Activated CD4-positive, alpha-beta T cell treated with anti-CD3 and anti-CD28 coated beads, Interleukin-2, amount 10 ng/mL, durations not matched to agents 7 days and 5 days (primary cell): ENCODE data around the gene NLRC5. TPM values are rescaled to one million over a fixed set of nuclear protein-coding genes. Genes with fewer than 3 reads are reported as not detected.
A peak's percentile ranks its signal among the peaks of the same experiment; 100 is the strongest.

Experiments used
- CTCF ChIA-PET: fragments of 350-600 bp; sonication (Branson Sonifier 250); formaldehyde crosslinking; loops from one replicate; lab custom pipeline; 2021; ENCODE audit warnings: antibody characterized with exemption; lab: Charles Lee
- POLR2A ChIA-PET: fragments of 350-600 bp; sonication (Branson Sonifier 250); formaldehyde crosslinking; loops from one replicate; lab custom pipeline; 2021; ENCODE audit warnings: antibody characterized with exemption; lab: Charles Lee
- DNase-seq: peaks from one replicate; pipeline ENCODE4 v3.0.0-alpha.2; 2020
- H3K27ac Mint-ChIP-seq: one replicate; pipeline ENCODE4 v1.8.0; 2021; ENCODE audit warnings: mild to moderate bottlenecking, moderate library complexity, mixed read lengths
- H3K27me3 Mint-ChIP-seq: one replicate; pipeline ENCODE4 v1.8.0; 2021; ENCODE audit warnings: mixed read lengths
- H3K36me3 Mint-ChIP-seq: one replicate; pipeline ENCODE4 v1.8.0; 2021; ENCODE audit warnings: low read depth, mixed read lengths
- H3K4me1 Mint-ChIP-seq: one replicate; pipeline ENCODE4 v1.8.0; 2021; ENCODE audit warnings: mixed read lengths
- H3K4me3 Mint-ChIP-seq: one replicate; pipeline ENCODE4 v1.8.0; 2021; ENCODE audit warnings: mild to moderate bottlenecking, moderate library complexity, mixed read lengths
- H3K9me3 Mint-ChIP-seq: one replicate; pipeline ENCODE4 v1.8.0; 2021; ENCODE audit warnings: mixed read lengths
- total RNA-seq, 2 experiments: library from RNA; stranded (reverse); gene quantifications; one replicate each; pipeline ENCODE4 v1.2.3, GENCODE V29; 2021

Gene NLRC5, protein sequence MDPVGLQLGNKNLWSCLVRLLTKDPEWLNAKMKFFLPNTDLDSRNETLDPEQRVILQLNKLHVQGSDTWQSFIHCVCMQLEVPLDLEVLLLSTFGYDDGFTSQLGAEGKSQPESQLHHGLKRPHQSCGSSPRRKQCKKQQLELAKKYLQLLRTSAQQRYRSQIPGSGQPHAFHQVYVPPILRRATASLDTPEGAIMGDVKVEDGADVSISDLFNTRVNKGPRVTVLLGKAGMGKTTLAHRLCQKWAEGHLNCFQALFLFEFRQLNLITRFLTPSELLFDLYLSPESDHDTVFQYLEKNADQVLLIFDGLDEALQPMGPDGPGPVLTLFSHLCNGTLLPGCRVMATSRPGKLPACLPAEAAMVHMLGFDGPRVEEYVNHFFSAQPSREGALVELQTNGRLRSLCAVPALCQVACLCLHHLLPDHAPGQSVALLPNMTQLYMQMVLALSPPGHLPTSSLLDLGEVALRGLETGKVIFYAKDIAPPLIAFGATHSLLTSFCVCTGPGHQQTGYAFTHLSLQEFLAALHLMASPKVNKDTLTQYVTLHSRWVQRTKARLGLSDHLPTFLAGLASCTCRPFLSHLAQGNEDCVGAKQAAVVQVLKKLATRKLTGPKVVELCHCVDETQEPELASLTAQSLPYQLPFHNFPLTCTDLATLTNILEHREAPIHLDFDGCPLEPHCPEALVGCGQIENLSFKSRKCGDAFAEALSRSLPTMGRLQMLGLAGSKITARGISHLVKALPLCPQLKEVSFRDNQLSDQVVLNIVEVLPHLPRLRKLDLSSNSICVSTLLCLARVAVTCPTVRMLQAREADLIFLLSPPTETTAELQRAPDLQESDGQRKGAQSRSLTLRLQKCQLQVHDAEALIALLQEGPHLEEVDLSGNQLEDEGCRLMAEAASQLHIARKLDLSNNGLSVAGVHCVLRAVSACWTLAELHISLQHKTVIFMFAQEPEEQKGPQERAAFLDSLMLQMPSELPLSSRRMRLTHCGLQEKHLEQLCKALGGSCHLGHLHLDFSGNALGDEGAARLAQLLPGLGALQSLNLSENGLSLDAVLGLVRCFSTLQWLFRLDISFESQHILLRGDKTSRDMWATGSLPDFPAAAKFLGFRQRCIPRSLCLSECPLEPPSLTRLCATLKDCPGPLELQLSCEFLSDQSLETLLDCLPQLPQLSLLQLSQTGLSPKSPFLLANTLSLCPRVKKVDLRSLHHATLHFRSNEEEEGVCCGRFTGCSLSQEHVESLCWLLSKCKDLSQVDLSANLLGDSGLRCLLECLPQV (N-terminal part only)
- total RNA-seq: 100 to 1,000 TPM; 428 to 468 TPM

DNA sequence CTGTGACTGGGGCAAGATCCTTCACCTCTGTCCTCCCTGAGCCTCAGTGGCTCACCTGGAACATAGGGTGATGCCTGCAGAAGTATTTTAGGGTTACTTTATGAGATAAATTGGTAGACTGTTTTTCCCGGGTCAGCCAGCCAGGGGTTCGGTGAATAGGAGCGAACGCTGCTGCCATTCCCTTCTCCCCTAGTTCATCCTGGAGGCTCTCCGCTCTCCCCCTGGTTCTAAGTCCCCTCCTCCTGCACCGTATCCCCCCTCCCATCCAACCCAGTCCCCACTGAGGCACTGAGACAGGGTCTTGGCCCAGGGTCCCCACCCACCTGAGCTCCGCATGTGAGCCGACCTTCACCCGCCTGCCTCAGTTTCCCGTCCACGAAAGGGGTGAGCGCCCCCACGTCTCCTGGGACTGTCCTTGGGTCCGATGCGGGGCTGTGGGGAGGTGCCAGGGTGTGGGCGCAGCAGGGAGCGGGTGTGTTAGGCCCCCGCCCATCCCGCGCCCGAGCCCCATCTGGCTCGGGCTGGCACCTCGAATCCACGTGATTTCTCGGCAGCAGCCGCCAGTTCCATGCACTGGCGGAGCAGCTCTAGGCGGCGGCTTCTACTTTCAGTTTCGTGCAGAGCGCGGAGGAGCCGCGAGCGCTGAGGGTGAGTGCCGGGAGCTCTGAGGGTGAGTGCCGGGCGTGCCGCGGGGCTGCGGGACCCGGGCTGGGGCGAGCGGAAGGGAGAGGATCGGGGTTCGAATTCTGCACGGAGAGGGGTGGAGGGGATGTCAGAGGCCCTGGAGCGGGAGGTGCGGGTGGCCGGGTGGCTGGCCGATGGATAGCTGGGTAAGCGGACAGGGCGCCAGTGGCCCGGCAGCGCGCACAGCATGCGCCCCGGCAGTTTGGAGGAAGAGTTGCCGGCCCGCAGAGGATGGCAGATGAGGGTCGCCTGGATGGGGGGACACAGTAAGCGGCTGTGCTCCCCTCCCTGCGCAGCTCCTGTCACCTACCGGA is at the start of gene NLRC5:
Gene NLRC5, plus strand, starts transcription at position 610 of the 998 bp plus-strand sequence. CDS start 31,156 bp downstream, outside the sequence.
- Mint-ChIP-seq H3K36me3 (peaks cover 88% of the 10 kb centered on the region), H3K4me3 (peak within 1 kb of the TSS; percentile 100), H3K9me3 (no peaks in the 10 kb centered on the region), H3K27ac (peak within 1 kb of the TSS; percentile 99), H3K4me1 (peaks cover 69% of the 10 kb centered on the region), H3K27me3 (no peaks in the 10 kb centered on the region)
- ChIA-PET POLR2A (interaction anchor here (0.6 to 1.3 kb wide), 3 partner anchors 50 to 77 kb away, joined by 3 to 7 read pairs (median 5); no protein-coding TSS in a partner anchor), CTCF (interaction anchor here (0.8 to 10.1 kb wide), 10 partner anchors 8 to 37 kb away, joined by 3 to 123 read pairs (median 4); no protein-coding TSS in a partner anchor)
- DNase-seq: peak; percentile 97

DNA sequence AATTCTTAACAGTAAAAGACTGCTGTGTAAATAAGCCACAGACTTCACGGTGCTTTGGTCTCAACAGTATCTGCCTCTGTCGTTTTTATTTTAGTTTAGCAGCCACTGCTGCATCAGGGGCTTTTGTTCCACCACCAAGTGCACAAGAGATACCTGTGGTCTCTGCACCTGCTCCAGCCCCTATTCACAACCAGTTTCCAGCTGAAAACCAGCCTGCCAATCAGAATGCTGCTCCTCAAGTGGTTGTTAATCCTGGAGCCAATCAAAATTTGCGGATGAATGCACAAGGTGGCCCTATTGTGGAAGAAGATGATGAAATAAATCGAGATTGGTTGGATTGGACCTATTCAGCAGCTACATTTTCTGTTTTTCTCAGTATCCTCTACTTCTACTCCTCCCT is 49.6 kb upstream of the NLRC5 start:
- H3K27ac Mint-ChIP-seq: peak overlapping the region; percentile 85
- ChIA-PET POLR2A (interaction anchor here (0.6 kb wide), 1 partner anchor 76 kb away, joined by 3 read pairs; no protein-coding TSS in a partner anchor), CTCF (interaction anchor here (0.6 to 1.2 kb wide), 2 partner anchors 18 to 24 kb away, joined by 3 to 5 read pairs; no protein-coding TSS in a partner anchor)
- H3K9me3 Mint-ChIP-seq: no peaks in the 10 kb centered on the region
- DNase-seq: no peak
- peaks cover 81% of the 10 kb centered on the region for H3K4me1 Mint-ChIP-seq
- peak overlapping the region; percentile 49 for H3K4me3 Mint-ChIP-seq
- H3K36me3 Mint-ChIP-seq: peaks cover 79% of the 10 kb centered on the region
- no peaks in the 10 kb centered on the region for H3K27me3 Mint-ChIP-seq

DNA sequence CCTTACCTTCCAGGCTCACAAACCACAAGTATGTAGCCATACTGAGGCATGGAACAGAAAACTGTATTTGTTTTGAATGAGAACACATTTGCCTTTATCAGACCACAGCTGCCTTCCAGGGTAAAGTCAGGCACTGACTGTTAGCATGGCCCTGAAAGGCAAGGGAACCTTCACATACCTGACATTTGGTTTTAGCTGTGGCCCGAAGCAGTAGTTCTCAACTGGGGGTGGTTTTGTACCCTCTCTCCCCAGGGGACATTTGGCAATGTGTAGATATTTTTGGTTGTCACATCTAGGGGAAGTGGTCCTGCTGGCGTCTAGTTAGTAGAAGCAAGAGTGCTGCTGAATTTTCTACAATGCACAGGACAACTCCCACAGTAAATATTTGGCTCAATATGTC is 48.3 kb upstream of the NLRC5 start:
- Mint-ChIP-seq H3K27ac (no peak overlapping the region), H3K27me3 (no peaks in the 10 kb centered on the region), H3K4me3 (no peak overlapping the region), H3K4me1 (peaks cover 73% of the 10 kb centered on the region), H3K36me3 (peaks cover 71% of the 10 kb centered on the region), H3K9me3 (no peaks in the 10 kb centered on the region)
- ChIA-PET POLR2A (no interaction called here), CTCF (interaction anchor here (1.0 to 2.0 kb wide), 4 partner anchors 8 to 23 kb away, joined by 3 to 7 read pairs (median 4); no protein-coding TSS in a partner anchor)
- DNase-seq: no peak

DNA sequence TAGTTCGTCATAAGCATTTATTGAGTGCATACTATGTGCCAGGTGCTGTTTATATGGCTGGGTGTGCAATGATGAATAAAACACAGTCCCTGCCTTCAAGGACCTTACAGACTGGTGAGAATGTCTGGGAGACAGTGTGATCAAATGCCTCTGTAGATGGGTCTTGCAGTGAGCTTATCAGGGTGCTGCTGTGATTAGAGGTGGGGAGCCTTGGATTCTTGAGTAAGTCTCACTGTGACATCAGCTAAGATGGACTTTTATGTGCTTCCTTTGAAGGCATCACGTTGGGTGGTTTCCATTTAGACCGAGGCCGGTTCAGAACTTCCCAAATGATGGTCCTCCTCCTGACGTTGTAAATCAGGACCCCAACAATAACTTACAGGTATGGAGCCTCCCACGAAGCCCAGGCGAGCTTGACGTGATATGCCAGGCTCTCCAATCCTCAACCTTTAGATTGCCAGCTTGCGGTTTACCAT is 47.5 kb upstream of the NLRC5 start:
- H3K27me3 Mint-ChIP-seq: no peaks in the 10 kb centered on the region
- H3K4me1 Mint-ChIP-seq: peaks cover 68% of the 10 kb centered on the region
- peaks cover 67% of the 10 kb centered on the region for H3K36me3 Mint-ChIP-seq
- CTCF ChIA-PET: interaction anchor here (1.0 to 2.0 kb wide), 4 partner anchors 9 to 22 kb away, joined by 3 to 7 read pairs (median 4); no protein-coding TSS in a partner anchor
- no peak for DNase-seq
- peak overlapping the region; percentile 4 for H3K27ac Mint-ChIP-seq
- POLR2A ChIA-PET: no interaction called here
- no peaks in the 10 kb centered on the region for H3K9me3 Mint-ChIP-seq
- no peak overlapping the region for H3K4me3 Mint-ChIP-seq

DNA sequence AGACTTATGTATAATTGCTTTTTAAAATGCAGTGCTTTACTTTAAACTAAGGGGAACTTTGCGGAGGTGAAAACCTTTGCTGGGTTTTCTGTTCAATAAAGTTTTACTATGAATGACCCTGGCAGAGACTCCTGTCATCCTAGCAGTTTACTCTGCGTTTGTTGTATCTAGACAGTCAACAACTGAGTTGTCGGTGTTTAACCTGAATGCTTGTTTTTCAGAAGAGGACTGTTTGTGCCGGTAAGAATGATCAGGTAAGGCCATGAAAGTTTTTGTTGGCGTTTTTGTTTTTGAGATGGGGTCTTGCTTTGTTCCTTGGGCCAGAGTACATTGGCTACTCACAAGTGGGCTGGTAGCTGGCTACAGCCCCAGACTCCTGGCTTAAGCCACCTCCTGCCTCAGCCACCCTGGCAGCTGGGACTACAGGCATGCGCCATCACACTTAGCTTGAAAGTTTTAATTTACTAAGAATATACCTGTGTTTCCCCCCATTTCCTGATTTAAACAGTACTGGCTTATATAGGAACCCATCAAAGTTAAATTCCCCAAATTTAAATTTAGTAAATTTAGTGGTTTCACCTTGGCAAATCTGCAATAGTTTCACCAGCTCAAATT is 45.5 kb upstream of the NLRC5 start:
- ChIA-PET CTCF (interaction anchor here (0.9 to 5.6 kb wide), 6 partner anchors 15 to 266 kb away, joined by 3 to 28 read pairs (median 3); no protein-coding TSS in a partner anchor), POLR2A (interaction anchor here (0.6 to 0.9 kb wide), 3 partner anchors 11 to 78 kb away, joined by 3 read pairs; no protein-coding TSS in a partner anchor)
- H3K27me3 Mint-ChIP-seq: no peaks in the 10 kb centered on the region
- H3K27ac Mint-ChIP-seq: no peak overlapping the region
- peaks cover 55% of the 10 kb centered on the region for H3K36me3 Mint-ChIP-seq
- H3K4me1 Mint-ChIP-seq: peaks cover 53% of the 10 kb centered on the region
- no peak overlapping the region for H3K4me3 Mint-ChIP-seq
- no peaks in the 10 kb centered on the region for H3K9me3 Mint-ChIP-seq
- no peak for DNase-seq

DNA sequence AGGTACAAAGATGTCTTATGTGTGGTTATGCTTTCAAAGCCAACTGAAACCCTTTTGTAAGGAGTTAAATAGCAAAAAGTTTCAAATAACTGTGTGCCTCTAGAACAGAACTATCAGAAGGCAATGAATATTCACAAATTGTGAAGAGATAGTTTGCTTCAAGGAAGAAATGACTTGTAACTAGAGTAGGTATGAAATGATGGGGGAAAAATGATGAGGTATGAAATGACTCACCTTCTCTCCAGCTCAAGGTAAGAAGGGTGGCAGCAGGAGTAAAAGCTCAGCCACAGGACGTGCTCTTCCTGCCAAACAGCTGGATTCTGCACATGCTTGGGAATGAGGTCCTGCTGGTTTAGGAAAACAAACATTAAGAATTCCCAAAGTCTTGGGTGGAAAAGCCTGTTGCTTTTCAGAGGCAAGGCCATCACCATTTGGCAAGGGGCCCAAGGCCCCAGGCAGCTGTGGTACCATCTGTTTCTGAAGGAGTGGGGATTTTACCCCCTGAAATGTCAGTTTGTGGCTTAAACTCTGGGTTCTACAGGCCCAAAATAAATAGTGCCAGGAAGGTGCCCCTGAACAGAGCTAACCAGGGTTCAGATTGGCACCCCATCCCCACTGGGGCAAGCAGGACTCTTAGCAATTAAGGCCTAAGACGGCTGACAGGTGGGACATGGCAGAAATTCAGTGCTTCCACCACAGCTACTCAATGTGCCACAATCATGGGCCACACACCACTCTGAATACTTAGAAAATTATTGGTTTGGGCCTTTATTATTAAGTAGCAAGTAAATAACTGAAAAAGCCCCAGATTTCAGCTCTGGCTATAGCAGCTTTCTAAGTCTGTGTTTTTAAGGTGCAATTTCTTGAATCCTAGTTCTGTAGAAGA is 44.2 kb upstream of the NLRC5 start:
- H3K27ac Mint-ChIP-seq: peak overlapping the region; percentile 25
- peaks cover 39% of the 10 kb centered on the region for H3K4me1 Mint-ChIP-seq
- no peak overlapping the region for H3K4me3 Mint-ChIP-seq
- H3K36me3 Mint-ChIP-seq: peaks cover 42% of the 10 kb centered on the region
- POLR2A ChIA-PET: interaction anchor here (0.9 to 1.2 kb wide), 2 partner anchors 11 to 14 kb away, joined by 3 read pairs; no protein-coding TSS in a partner anchor
- no peaks in the 10 kb centered on the region for H3K27me3 Mint-ChIP-seq
- H3K9me3 Mint-ChIP-seq: no peaks in the 10 kb centered on the region
- no peak for DNase-seq
- CTCF ChIA-PET: interaction anchor here (1.0 to 5.6 kb wide), 5 partner anchors 11 to 79 kb away, joined by 3 to 28 read pairs (median 4); no protein-coding TSS in a partner anchor

DNA sequence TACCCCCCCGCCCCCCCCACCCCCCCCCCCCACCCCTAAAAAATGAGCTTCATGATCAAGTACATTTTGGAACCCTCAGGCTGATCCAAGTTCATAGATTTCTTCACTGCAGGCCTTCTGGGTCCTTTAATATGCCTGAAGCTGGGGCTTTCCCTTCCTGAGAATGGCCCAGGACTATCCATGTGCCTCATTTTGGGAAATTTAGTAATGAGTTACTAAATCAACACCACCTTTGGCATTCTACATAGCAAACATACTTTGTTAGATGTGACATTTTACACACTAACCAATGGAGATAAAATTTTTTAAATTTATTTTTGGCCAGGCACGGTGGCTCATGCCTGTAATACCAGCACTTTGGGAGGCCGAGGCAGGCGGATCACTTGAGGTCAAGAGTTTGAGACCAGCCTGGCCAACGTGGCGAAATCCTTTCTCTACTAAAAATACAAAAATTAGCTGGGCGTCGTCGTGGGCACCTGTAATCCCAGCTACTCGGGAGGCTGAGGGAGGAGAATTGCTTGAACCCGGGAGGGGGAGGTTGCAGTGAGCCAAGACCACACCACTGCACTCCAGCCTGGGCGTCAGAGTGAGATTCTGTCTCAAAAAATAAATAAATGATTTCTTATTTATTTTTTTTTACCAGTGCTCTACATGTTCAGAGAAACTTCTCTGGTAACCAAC is 43.4 kb upstream of the NLRC5 start:
- CTCF ChIA-PET: interaction anchor here (2.3 to 5.6 kb wide), 2 partner anchors 10 to 18 kb away, joined by 9 to 28 read pairs; no protein-coding TSS in a partner anchor
- H3K36me3 Mint-ChIP-seq: peaks cover 38% of the 10 kb centered on the region
- H3K4me1 Mint-ChIP-seq: peaks cover 41% of the 10 kb centered on the region
- no peaks in the 10 kb centered on the region for H3K9me3 Mint-ChIP-seq
- no peak for DNase-seq
- H3K27ac Mint-ChIP-seq: no peak overlapping the region
- H3K27me3 Mint-ChIP-seq: no peaks in the 10 kb centered on the region
- no peak overlapping the region for H3K4me3 Mint-ChIP-seq
- POLR2A ChIA-PET: interaction anchor here (1.2 kb wide), 1 partner anchor 14 kb away, joined by 3 read pairs; no protein-coding TSS in a partner anchor

DNA sequence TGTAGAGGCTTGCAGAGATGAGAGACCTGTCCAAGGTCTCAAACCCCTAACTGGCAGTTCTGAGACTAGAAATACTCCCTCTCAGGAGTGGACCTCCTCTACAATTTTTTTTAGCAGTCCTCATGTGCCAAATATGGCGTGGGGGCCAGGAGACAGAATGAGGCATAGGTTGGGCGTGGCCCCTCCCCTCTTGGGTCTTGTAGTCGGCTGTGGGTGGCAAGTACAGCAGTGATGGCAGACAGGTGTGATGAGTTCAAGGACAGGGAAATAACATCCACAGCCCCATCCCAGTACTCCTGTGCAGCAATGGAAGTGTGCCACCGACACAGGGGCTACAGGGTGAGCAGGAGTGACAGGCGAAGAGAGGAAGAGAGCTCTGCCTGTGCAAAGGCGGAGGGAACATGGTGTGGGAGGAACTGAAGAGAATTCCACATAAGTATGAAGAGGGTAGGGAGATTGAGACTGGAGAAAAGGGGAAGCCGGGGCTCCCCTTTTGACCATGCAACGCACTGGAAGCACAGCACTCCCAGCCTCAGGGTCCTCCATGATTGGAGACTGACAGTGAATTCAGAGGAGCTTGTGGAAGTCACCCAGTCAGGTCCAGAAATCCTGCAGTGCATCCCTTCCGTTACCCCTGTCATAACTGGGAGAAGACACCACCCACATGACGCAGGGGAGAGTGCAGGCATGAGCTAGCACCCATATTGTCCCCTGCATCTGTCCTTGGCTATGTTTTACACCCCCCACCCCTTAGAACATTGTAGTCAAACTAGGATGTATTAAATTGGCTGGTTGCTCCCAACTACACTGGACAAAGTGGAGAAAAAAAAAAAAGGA is 42.4 kb upstream of the NLRC5 start:
- no peak overlapping the region for H3K4me3 Mint-ChIP-seq

More for the DNA sequence above, 42.4 kb upstream of the NLRC5 start:
- DNase-seq: no peak
- Mint-ChIP-seq H3K9me3 (no peaks in the 10 kb centered on the region), H3K36me3 (peaks cover 32% of the 10 kb centered on the region), H3K27me3 (no peaks in the 10 kb centered on the region), H3K27ac (no peak overlapping the region), H3K4me1 (peaks cover 41% of the 10 kb centered on the region)
- ChIA-PET POLR2A (no interaction called here), CTCF (interaction anchor here (0.7 to 5.6 kb wide), 7 partner anchors 10 to 24 kb away, joined by 3 to 28 read pairs (median 5); no protein-coding TSS in a partner anchor)
